Measurements from ENCODE around the gene MYO3A. TPM values are rescaled to one million over a fixed set of nuclear protein-coding genes. Genes with fewer than 3 reads are reported as not detected.

MYO3A gene
- total RNA-seq, 1 experiment from 2014 or later = not detected

DNA sequence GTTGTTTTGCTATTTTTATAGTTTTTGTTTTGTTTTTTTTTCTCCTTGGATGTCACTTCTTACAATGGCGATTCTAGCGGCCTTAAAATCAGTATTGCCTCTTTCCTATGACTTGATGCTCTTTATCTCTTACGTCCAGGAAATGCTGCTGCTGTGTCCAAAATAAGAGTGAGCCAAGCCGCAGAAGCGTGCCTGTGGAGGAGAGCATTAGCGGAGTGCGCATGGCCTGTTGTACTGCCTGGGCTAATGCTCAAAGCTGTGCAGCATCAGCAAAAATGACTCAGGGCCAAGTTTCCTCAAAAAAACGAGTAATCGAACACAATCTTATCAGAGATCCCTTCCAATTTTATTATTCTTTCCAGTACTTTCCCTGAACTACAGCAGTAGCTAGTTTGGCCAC, 264.1 kb downstream of the MYO3A start:
- Histone ChIP-seq H3K79me2 (ENCODE audit: insufficient read depth, low read length) (no peaks in the 10 kb centered on the region), H3K4me2 (ENCODE audit: low read length) (no peak overlapping the region), H3K9me2 (ENCODE audit: insufficient read depth) (no peaks in the 10 kb centered on the region), H3K27me3 (ENCODE audit: insufficient read depth, low read length) (peaks cover 9% of the 10 kb centered on the region; the same call in 1 of the 2 replicates), H3K4me3 (replicated peaks in 1 of 2; ENCODE audit: low read depth in 1 of 2, low read length in 2 of 2) (no peak overlapping the region), H3K27ac (ENCODE audit: low read depth, low read length) (no peak overlapping the region), H3K4me1 (ENCODE audit: control insufficient read depth in 1 of 2, insufficient read depth in 2 of 2, low read length in 2 of 2) (no peaks in the 10 kb centered on the region), H2AFZ (ENCODE audit: low read depth, low read length, poor library complexity, severe bottlenecking) (no peak overlapping the region), H3K9ac (ENCODE audit: low read length) (no peak overlapping the region), H3K36me3 (ENCODE audit: control insufficient read depth in 1 of 2, insufficient read depth in 2 of 2, low read length in 2 of 2) (no peaks in the 10 kb centered on the region), H4K20me1 (ENCODE audit: insufficient read depth) (no peaks in the 10 kb centered on the region), H3K9me3 (ENCODE audit: control insufficient read depth in 1 of 2, insufficient read depth in 1 of 2, low read depth in 1 of 2, low read length in 2 of 2) (no peaks in the 10 kb centered on the region)
- DNase-seq (ENCODE audit: low read depth, low spot score) (no peak), ATAC-seq (no peak)
- TF ChIP-seq SIN3A (IDR thresholded peaks at IDR 0.05; ENCODE audit: low read depth) = no peak
- TF ChIP-seq POLR2AphosphoS5 (IDR thresholded peaks at IDR 0.05; ENCODE audit: low read depth, low read length) = no peak
- no peak for TF ChIP-seq ZBTB33 (IDR thresholded peaks at IDR 0.05; ENCODE audit: extremely low read depth, insufficient replicate concordance, low read length)
- TF ChIP-seq EGR1 (IDR thresholded peaks at IDR 0.05; ENCODE audit: low read depth) = no peak
- intact Hi-C loops (cut with micrococcal nuclease) = no loop called here
- no TSS peak for BruUV-seq (replicated peaks)
- ChIA-PET POLR2A (no interaction called here), RAD21 (ENCODE audit: low non-redundant PET in 1 of 2, low total read pairs in 2 of 2, uncharacterized antibody in 2 of 2, unreplicated experiment in 2 of 2) (no interaction called here), CTCF (no interaction called here)

GRCh38 chr10:26199841-26200240, 265.8 kb downstream of the MYO3A start:
- no TSS peak for BruUV-seq (replicated peaks)
- H3K27ac ChIP-seq (ENCODE audit: low read depth, low read length) = no peak overlapping the region
- CTCF ChIA-PET = no interaction called here
- H3K4me3 ChIP-seq (replicated peaks in 1 of 2; ENCODE audit: low read depth in 1 of 2, low read length in 2 of 2) = no peak overlapping the region
- H4K20me1 ChIP-seq (ENCODE audit: insufficient read depth) = no peaks in the 10 kb centered on the region
- intact Hi-C loops (cut with micrococcal nuclease) = no loop called here
- H3K4me1 ChIP-seq (ENCODE audit: control insufficient read depth in 1 of 2, insufficient read depth in 2 of 2, low read length in 2 of 2) = no peaks in the 10 kb centered on the region
- TF ChIP-seq CTCF (IDR thresholded peaks at IDR 0.05 in 2 of 3, conservative IDR thresholded peaks at IDR 0.05 in 1 of 3; ENCODE audit: borderline replicate concordance in 1 of 3, insufficient read depth in 1 of 3, low read depth in 2 of 3, low read length in 2 of 3) = no peak
- TF ChIP-seq CBX3 (IDR thresholded peaks at IDR 0.05; ENCODE audit: low read depth) = no peak
- no peak for TF ChIP-seq ZBTB33 (IDR thresholded peaks at IDR 0.05; ENCODE audit: extremely low read depth, insufficient replicate concordance, low read length)
- TF ChIP-seq, protein P1, sequence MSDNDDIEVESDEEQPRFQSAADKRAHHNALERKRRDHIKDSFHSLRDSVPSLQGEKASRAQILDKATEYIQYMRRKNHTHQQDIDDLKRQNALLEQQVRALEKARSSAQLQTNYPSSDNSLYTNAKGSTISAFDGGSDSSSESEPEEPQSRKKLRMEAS (IDR thresholded peaks at IDR 0.05) = no peak
- no peak for TF ChIP-seq RAD21 (IDR thresholded peaks at IDR 0.05; ENCODE audit: low read depth)
- TF ChIP-seq POLR2AphosphoS5 (IDR thresholded peaks at IDR 0.05; ENCODE audit: low read depth, low read length) = no peak
- no peak for TF ChIP-seq POLR2A (IDR thresholded peaks at IDR 0.05; ENCODE audit: borderline replicate concordance, extremely low read depth, insufficient read depth, insufficient read length)
- TF ChIP-seq CEBPB (IDR thresholded peaks at IDR 0.05; ENCODE audit: low read depth) = no peak
- no peak for TF ChIP-seq EZH2 (IDR thresholded peaks at IDR 0.05)
- TF ChIP-seq YY1 (IDR thresholded peaks at IDR 0.05; ENCODE audit: extremely low read depth, insufficient replicate concordance, low read depth, low read length) = no peak
- TF ChIP-seq JUND (IDR thresholded peaks at IDR 0.05) = no peak
- TF ChIP-seq ZNF274 (IDR thresholded peaks at IDR 0.05; ENCODE audit: low read depth, low read length) = no peak
- no peak for TF ChIP-seq ELF1 (IDR thresholded peaks at IDR 0.05; ENCODE audit: borderline replicate concordance, low read depth)
- no peaks in the 10 kb centered on the region for H3K9me2 ChIP-seq (ENCODE audit: insufficient read depth)
- H3K4me2 ChIP-seq (ENCODE audit: low read length) = no peak overlapping the region
- no peak overlapping the region for H2AFZ ChIP-seq (ENCODE audit: low read depth, low read length, poor library complexity, severe bottlenecking)
- RAD21 ChIA-PET (ENCODE audit: low non-redundant PET in 1 of 2, low total read pairs in 2 of 2, uncharacterized antibody in 2 of 2, unreplicated experiment in 2 of 2) = no interaction called here
- no peaks in the 10 kb centered on the region for H3K9me3 ChIP-seq (ENCODE audit: control insufficient read depth in 1 of 2, insufficient read depth in 1 of 2, low read depth in 1 of 2, low read length in 2 of 2)
- H3K27me3 ChIP-seq (ENCODE audit: insufficient read depth, low read length) = peaks cover 9% of the 10 kb centered on the region; the same call in 1 of the 2 replicates
- POLR2A ChIA-PET = no interaction called here
- ATAC-seq = no peak
- no peak overlapping the region for H3K9ac ChIP-seq (ENCODE audit: low read length)
- no peak for DNase-seq (ENCODE audit: low read depth, low spot score)
- H3K79me2 ChIP-seq (ENCODE audit: insufficient read depth, low read length) = no peaks in the 10 kb centered on the region
- H3K36me3 ChIP-seq (ENCODE audit: control insufficient read depth in 1 of 2, insufficient read depth in 2 of 2, low read length in 2 of 2) = no peaks in the 10 kb centered on the region

All from HCT116 (cell line).